ENCODE data around the gene THOC2. TPM values are rescaled to one million over a fixed set of nuclear protein-coding genes. Genes with fewer than 3 reads are reported as not detected.
"Not testable (repeated sequence)": the region's sequence is repeated elsewhere in the genome, so short reads cannot be mapped to it uniquely, and the experiment has no call there.

THOC2 gene
- total and polyA plus RNA-seq, 2 of the 8 experiments (the other 6 are each of a cell fraction or from before 2014, with no cell fraction given) = 32.7 to 68.8 TPM

DNA sequence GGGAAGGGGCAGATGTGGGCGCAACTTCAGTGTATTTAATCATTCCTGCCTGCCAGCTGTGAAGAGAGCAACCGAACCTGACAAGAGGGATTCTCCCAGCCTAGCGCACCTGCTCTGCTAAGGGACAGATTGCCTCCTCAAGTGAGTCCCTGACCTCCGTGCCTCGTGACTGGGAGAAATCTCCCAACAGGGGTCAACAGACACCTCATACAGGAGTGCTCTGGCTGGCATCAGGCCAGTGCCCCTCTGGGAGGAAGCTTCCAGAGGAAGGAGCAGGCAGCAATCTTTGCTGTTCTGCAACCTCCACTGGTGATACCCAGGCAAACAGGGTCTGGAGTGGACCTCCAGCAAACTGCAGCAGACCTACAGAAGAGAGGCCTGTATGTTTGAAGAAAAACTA, 158.8 kb downstream of the THOC2 start:
- H3K56ac ChIP-seq (replicated peaks; ENCODE audit: insufficient read length, low read depth, low read length); H2AFZ ChIP-seq (ENCODE audit: low read length); H3K36me3 ChIP-seq (ENCODE audit: control insufficient read depth in 2 of 4, insufficient read depth in 4 of 4, low read length in 3 of 4); H3K4ac ChIP-seq (replicated peaks; ENCODE audit: insufficient read length, low read depth, low read length); H2BK15ac ChIP-seq (ENCODE audit: low read length); H2BK12ac ChIP-seq (ENCODE audit: low read depth, low read length); H4K8ac ChIP-seq (ENCODE audit: extremely low read depth, insufficient read depth, low read length); H4K5ac ChIP-seq (ENCODE audit: insufficient read length, low read depth, low read length); H3K9ac ChIP-seq (replicated peaks in 1 of 4; ENCODE audit: extremely low read depth in 1 of 4, low read depth in 3 of 4, low read length in 3 of 4); H2BK20ac ChIP-seq (ENCODE audit: low read length); H3K4me2 ChIP-seq (ENCODE audit: insufficient read depth in 1 of 2, low read depth in 2 of 2, low read length in 2 of 2); H2BK5ac ChIP-seq (ENCODE audit: low read depth, low read length); H3K4me3 ChIP-seq (ENCODE audit: extremely low read depth in 1 of 4, insufficient read depth in 2 of 4, low read depth in 3 of 4, low read length in 4 of 4); H3K4me1 ChIP-seq (replicated peaks in 1 of 4; ENCODE audit: control insufficient read depth in 3 of 4, insufficient read depth in 4 of 4, low read length in 3 of 4); H3K9me3 ChIP-seq (ENCODE audit: insufficient read depth in 2 of 2, low read depth in 1 of 2, low read length in 1 of 2); POLR2A ChIA-PET (ENCODE audit: partially characterized antibody); H4K20me1 ChIP-seq (replicated peaks in 1 of 2; ENCODE audit: control insufficient read depth in 1 of 2, insufficient read depth in 2 of 2, low read length in 2 of 2); CTCF ChIA-PET (ENCODE audit: partially characterized antibody); FAIRE-seq; H3K23ac ChIP-seq (ENCODE audit: insufficient read length); DNase-seq (ENCODE audit: low read depth in 1 of 2, low spot score in 2 of 2); H3K14ac ChIP-seq (ENCODE audit: insufficient read length); H3K27me3 ChIP-seq (replicated peaks in 1 of 4; ENCODE audit: control insufficient read depth in 3 of 4, extremely low read depth in 1 of 4, insufficient read depth in 3 of 4, low read length in 3 of 4); H3K27ac ChIP-seq (ENCODE audit: low read depth, low read length); H3K79me1 ChIP-seq (ENCODE audit: low read depth, low read length); H2AK5ac ChIP-seq (ENCODE audit: low read depth, low read length); H3K18ac ChIP-seq (ENCODE audit: extremely low read depth, low read length); H2BK120ac ChIP-seq (replicated peaks; ENCODE audit: low read depth, low read length); H3K23me2 ChIP-seq (ENCODE audit: low read depth, low read length); H3K79me2 ChIP-seq (ENCODE audit: control insufficient read depth in 1 of 2, insufficient read depth in 2 of 2, low read length in 2 of 2); H4K91ac ChIP-seq (replicated peaks; ENCODE audit: insufficient read length, low read length): not testable (repeated sequence)
- WGBS, 2 experiments (ENCODE audit: extremely low coverage in 1 of 2, insufficient coverage in 1 of 2, insufficient read length in 1 of 2, insufficient replicate concordance in 2 of 2, low coverage in 1 of 2, low lambda C conversion rate in 2 of 2, missing lambda C conversion rate in 1 of 2) = 92% methylated on average over 4 of the region's 5 CpGs; no CpG with 5 or more reads in 1 of the 2 experiments
